Measurements from ENCODE around the gene UVRAG. TPM values are rescaled to one million over a fixed set of nuclear protein-coding genes. Genes with fewer than 3 reads are reported as not detected.

The UVRAG gene
- total RNA-seq, 4 donors from 2014 or later: 27.3 to 38.7 (median 33.6) TPM

GRCh38 chr11:76008474-76008873 is 193.5 kb downstream of the UVRAG start:
- no peak for DNase-seq (ENCODE audit: low spot score in 2 of 2)
- H3K27me3 ChIP-seq: no peaks in the 10 kb centered on the region
- H3K4me1 ChIP-seq: no peaks in the 10 kb centered on the region
- TF ChIP-seq EP300 (IDR thresholded peaks at IDR 0.05) (no peak), POLR2A (IDR thresholded peaks at IDR 0.05) (no peak), CTCF (IDR thresholded peaks at IDR 0.05) (no peak)
- H3K36me3 ChIP-seq: peaks cover 0 to 50% (median 0%) of the 10 kb centered on the region in 3 donors
- WGBS, 2 donors: 84 to 88% methylated on average over 2 of the region's 2 CpGs
- no peaks in the 10 kb centered on the region for H3K9me3 ChIP-seq
- H3K4me3 ChIP-seq: no peak overlapping the region
- no peak overlapping the region for H3K27ac ChIP-seq

- TF ChIP-seq POLR2A (IDR thresholded peaks at IDR 0.05) (no peak), CTCF (IDR thresholded peaks at IDR 0.05) (no peak), EP300 (IDR thresholded peaks at IDR 0.05) (no peak)
- no peak overlapping the region for H3K4me3 ChIP-seq
- peaks cover 0 to 35% (median 0%) of the 10 kb centered on the region in 3 donors for H3K36me3 ChIP-seq
- H3K27ac ChIP-seq: no peak overlapping the region
- no peaks in the 10 kb centered on the region for H3K9me3 ChIP-seq
- WGBS, 2 donors: 89 to 90% methylated on average over 2 of the region's 2 CpGs
- no peak for DNase-seq (ENCODE audit: low spot score in 2 of 2)
- no peaks in the 10 kb centered on the region for H3K4me1 ChIP-seq
- H3K27me3 ChIP-seq: no peaks in the 10 kb centered on the region
These were observed 195.0 kb downstream of the UVRAG start for GRCh38 chr11:76010051-76010450.

GRCh38 chr11:76013526-76013925 is 198.5 kb downstream of the UVRAG start:
- H3K4me3 ChIP-seq: no peak overlapping the region
- 93 to 95% methylated on average over 1 of the region's 1 CpG for WGBS, 2 donors
- H3K36me3 ChIP-seq: peaks cover 0 to 28% (median 0%) of the 10 kb centered on the region in 3 donors
- no peaks in the 10 kb centered on the region for H3K27me3 ChIP-seq
- no peaks in the 10 kb centered on the region for H3K4me1 ChIP-seq
- peaks cover 0 to 18% (median 0%) of the 10 kb centered on the region in 4 donors for H3K9me3 ChIP-seq
- DNase-seq (ENCODE audit: low spot score in 2 of 2): no peak
- H3K27ac ChIP-seq: no peak overlapping the region
- TF ChIP-seq EP300 (IDR thresholded peaks at IDR 0.05): no peak
- no peak for TF ChIP-seq POLR2A (IDR thresholded peaks at IDR 0.05)
- no peak for TF ChIP-seq CTCF (IDR thresholded peaks at IDR 0.05)

- 77 to 82% methylated on average over 3 of the region's 3 CpGs for WGBS, 2 donors
- Histone ChIP-seq H3K4me3 (no peak overlapping the region), H3K27ac (no peak overlapping the region), H3K4me1 (peaks cover 0 to 25% (median 0%) of the 10 kb centered on the region in 4 donors), H3K27me3 (no peaks in the 10 kb centered on the region), H3K36me3 (peaks cover 0 to 34% (median 0%) of the 10 kb centered on the region in 3 donors), H3K9me3 (peaks cover 0 to 2% (median 0%) of the 10 kb centered on the region in 4 donors)
- no peak for DNase-seq (ENCODE audit: low spot score in 2 of 2)
- TF ChIP-seq EP300 (IDR thresholded peaks at IDR 0.05) (no peak), CTCF (IDR thresholded peaks at IDR 0.05) (no peak), POLR2A (IDR thresholded peaks at IDR 0.05) (no peak)
These were observed 208.4 kb downstream of the UVRAG start for GRCh38 chr11:76023236-76024068.

- no peak for DNase-seq (ENCODE audit: low spot score in 2 of 2)
- Histone ChIP-seq H3K4me3 (no peak overlapping the region), H3K27me3 (no peaks in the 10 kb centered on the region), H3K27ac (peak overlapping the region in 1 of 4 donors; percentile 45), H3K36me3 (peaks cover 0 to 26% (median 0%) of the 10 kb centered on the region in 3 donors), H3K4me1 (peaks cover 0 to 28% (median 0%) of the 10 kb centered on the region in 4 donors), H3K9me3 (no peaks in the 10 kb centered on the region)
- WGBS, 2 donors: 35 to 48% methylated on average over 1 of the region's 1 CpG
- TF ChIP-seq CTCF (IDR thresholded peaks at IDR 0.05): no peak
These were observed 210.1 kb downstream of the UVRAG start for GRCh38 chr11:76025068-76025467.

All from tibial nerve (tissue), 4 donors.